ENCODE measurements around the gene RSF1.

GRCh38 chr11:77775936-77776335 is 44.6 kb downstream of the RSF1 start:
- TF ChIP-seq CTCF (conservative IDR thresholded peaks at IDR 0.05; ENCODE audit: low read depth in 2 of 2) = no peak
- no peak for TF ChIP-seq EZH2phosphoT487 (IDR thresholded peaks at IDR 0.05; ENCODE audit: unreplicated experiment)
- no peak for TF ChIP-seq POLR2AphosphoS5 (IDR thresholded peaks at IDR 0.05; ENCODE audit: low read depth)

Data from GM23338 (cell line).